H9 (cell line): Measurements from ENCODE around the gene ARHGAP31. TPM values are rescaled to one million over a fixed set of nuclear protein-coding genes. Genes with fewer than 3 reads are reported as not detected.

Experiments used
- DNase-seq: peaks from one replicate; pipeline ENCODE4 v3.0.0-alpha.2; 2017
- H2AFZ ChIP-seq: one replicate; pipeline ENCODE4 v1.6.1; 2013; ENCODE audit warnings: mild to moderate bottlenecking, low read length, control low read depth, moderate library complexity
- H2AK5ac ChIP-seq: 2 replicates; pipeline ENCODE4 v1.6.1; 2013; ENCODE audit warnings: low read length, control low read depth, mixed read lengths; ENCODE audit not compliant: insufficient read length
- H2BK120ac ChIP-seq: one replicate; pipeline ENCODE4 v1.6.1; 2013; ENCODE audit warnings: low read depth, mild to moderate bottlenecking, low read length, control low read depth, inconsistent platforms; ENCODE audit not compliant: poor library complexity, severe bottlenecking
- H2BK12ac ChIP-seq: 2 replicates; pipeline ENCODE4 v1.6.1; 2013; ENCODE audit warnings: low read length, control low read depth, mixed read lengths, low read depth; ENCODE audit not compliant: insufficient read length
- H2BK15ac ChIP-seq: 2 replicates; pipeline ENCODE4 v1.6.1; 2013; ENCODE audit warnings: low read depth, low read length, control low read depth
- H2BK20ac ChIP-seq: one replicate; pipeline ENCODE4 v1.6.1; 2013; ENCODE audit warnings: low read depth, mild to moderate bottlenecking, low read length, control low read depth, inconsistent platforms; ENCODE audit not compliant: poor library complexity, severe bottlenecking
- H2BK5ac ChIP-seq: 2 replicates; pipeline ENCODE4 v1.6.1; 2013; ENCODE audit warnings: low read length, control low read depth, mixed read lengths; ENCODE audit not compliant: insufficient read length
- H3K14ac ChIP-seq: 2 replicates; pipeline ENCODE4 v1.6.1; 2013; ENCODE audit warnings: low read length, control low read depth; ENCODE audit not compliant: insufficient read depth
- H3K18ac ChIP-seq: 2 replicates; pipeline ENCODE4 v1.6.1; 2013; ENCODE audit warnings: low read depth, mild to moderate bottlenecking, mixed read lengths, low read length, control low read depth; ENCODE audit not compliant: insufficient read length
- H3K23ac ChIP-seq: 2 replicates; pipeline ENCODE4 v1.6.1; 2013; ENCODE audit warnings: low read length, control low read depth, mixed read lengths, low read depth; ENCODE audit not compliant: insufficient read length
- H3K23me2 ChIP-seq: 2 replicates; pipeline ENCODE4 v1.6.1; 2013; ENCODE audit warnings: low read depth, mild to moderate bottlenecking, mixed read lengths, low read length, control low read depth; ENCODE audit not compliant: insufficient read length, poor library complexity, severe bottlenecking
- H3K27ac ChIP-seq: 2 replicates; pipeline ENCODE4 v1.5.1; 2013; ENCODE audit warnings: low read length, control low read depth, mixed read lengths, low read depth; ENCODE audit not compliant: insufficient read length
- H3K27me3 ChIP-seq: 2 replicates; pipeline ENCODE4 v1.6.1; 2013; ENCODE audit warnings: low read length, control low read depth, inconsistent platforms; ENCODE audit not compliant: insufficient read depth
- H3K4ac ChIP-seq: 2 replicates; pipeline ENCODE4 v1.6.1; 2013; ENCODE audit warnings: low read depth, mild to moderate bottlenecking, control low read depth, inconsistent platforms, low read length, moderate library complexity
- H3K4me1 ChIP-seq: 2 replicates; pipeline ENCODE4 v1.6.1; 2013; ENCODE audit warnings: low read length, control low read depth, inconsistent platforms; ENCODE audit not compliant: insufficient read depth
- H3K4me2 ChIP-seq: 2 replicates; pipeline ENCODE4 v1.6.1; 2013; ENCODE audit warnings: low read length, control low read depth, mixed read lengths; ENCODE audit not compliant: insufficient read length, insufficient read depth
- H3K56ac ChIP-seq: 2 replicates; pipeline ENCODE4 v1.6.1; 2013; ENCODE audit warnings: low read depth, mild to moderate bottlenecking, mixed read lengths, low read length, control low read depth; ENCODE audit not compliant: insufficient read length
- H3K79me1 ChIP-seq: 2 replicates; pipeline ENCODE4 v1.6.1; 2013; ENCODE audit warnings: low read depth, mild to moderate bottlenecking, moderate library complexity, low read length, control low read depth, inconsistent platforms; ENCODE audit not compliant: insufficient read depth, poor library complexity, severe bottlenecking
- H3K79me2 ChIP-seq: 2 replicates; pipeline ENCODE4 v1.6.1; 2013; ENCODE audit warnings: low read length, control low read depth, inconsistent platforms; ENCODE audit not compliant: insufficient read depth
- H3K9ac ChIP-seq: 2 replicates; pipeline ENCODE4 v1.6.1; 2013; ENCODE audit warnings: low read length, control low read depth, mixed read lengths; ENCODE audit not compliant: insufficient read length; ENCODE audit errors: extremely low read depth
- H3K9me3 ChIP-seq: one replicate; pipeline ENCODE4 v1.6.1; 2013; ENCODE audit warnings: low read depth, low read length, inconsistent platforms; ENCODE audit not compliant: control insufficient read depth
- H3T11ph ChIP-seq: one replicate; pipeline ENCODE4 v1.6.1; 2013; ENCODE audit warnings: mild to moderate bottlenecking, low read length, control low read depth, inconsistent platforms
- H4K20me1 ChIP-seq: one replicate; pipeline ENCODE4 v1.6.1; 2013; ENCODE audit not compliant: control insufficient read depth, insufficient read length, insufficient read depth
- H4K5ac ChIP-seq: 2 replicates; pipeline ENCODE4 v1.6.1; 2013; ENCODE audit warnings: low read depth, mild to moderate bottlenecking, mixed read lengths, low read length, control low read depth; ENCODE audit not compliant: insufficient read length
- H4K8ac ChIP-seq: replicated peaks from 2 replicates; pipeline ENCODE4 v1.6.1; 2013; ENCODE audit warnings: low read length, control low read depth, mixed read lengths, low read depth; ENCODE audit not compliant: insufficient read length
- H4K91ac ChIP-seq: 2 replicates; pipeline ENCODE4 v1.6.1; 2013; ENCODE audit warnings: low read depth, mild to moderate bottlenecking, moderate library complexity, mixed read lengths, low read length, control low read depth; ENCODE audit not compliant: insufficient read length
- H3K27ac Mint-ChIP-seq, 3 experiments: 2 replicates in 2 of 3; 3 replicates in 1 of 3; pipeline ENCODE4 v1.8.0; 2020 to 2021; ENCODE audit warnings: mixed read lengths in 3 of 3, mild to moderate bottlenecking in 1 of 3, moderate library complexity in 1 of 3
- H3K27me3 Mint-ChIP-seq: 2 replicates; pipeline ENCODE4 v1.8.0; 2021; ENCODE audit warnings: low read depth, mild to moderate bottlenecking, moderate library complexity, mixed read lengths
- H3K36me3 Mint-ChIP-seq, 3 experiments: 2 replicates in 2 of 3; 3 replicates in 1 of 3; pipeline ENCODE4 v1.8.0; 2020 to 2021; ENCODE audit warnings: low read depth in 3 of 3, mixed read lengths in 3 of 3; ENCODE audit not compliant: insufficient read depth in 1 of 3
- H3K4me1 Mint-ChIP-seq, 2 experiments: 2 replicates each; pipeline ENCODE4 v1.8.0; 2020; ENCODE audit warnings: mixed read lengths in 2 of 2
- H3K4me3 Mint-ChIP-seq, 2 experiments: 2 replicates in 1 of 2; 3 replicates in 1 of 2; pipeline ENCODE4 v1.8.0; 2020 to 2021; ENCODE audit warnings: mild to moderate bottlenecking in 2 of 2, mixed read lengths in 2 of 2, moderate library complexity in 1 of 2
- H3K9me3 Mint-ChIP-seq, 2 experiments: 2 replicates in 1 of 2; 3 replicates in 1 of 2; pipeline ENCODE4 v1.8.0; 2020; ENCODE audit warnings: mild to moderate bottlenecking in 2 of 2, mixed read lengths in 2 of 2, moderate library complexity in 1 of 2
- WGBS: extraction: QIAGEN DNeasy Blood & Tissue Kit; methylation state at CpG from one replicate; pipeline ENCODE4 v1.1.7; 2013; ENCODE audit warnings: missing lambda C conversion rate, low lambda C conversion rate, mixed read lengths; ENCODE audit not compliant: insufficient read length; ENCODE audit errors: extremely low coverage; 5-methylcytosine and 5-hydroxymethylcytosine counted together
- total RNA-seq: library from RNA; stranded (reverse); gene quantifications from 2 replicates; pipeline ENCODE4 v1.2.1, GENCODE V29; 2021
- TF ChIP-seq, protein P1 (sequence below): fragments of 200-600 bp; sonication (generic); conservative IDR thresholded peaks from 3 replicates; pipeline ENCODE4 v1.8.0; 2021; ENCODE audit warnings: antibody characterized with exemption, mild to moderate bottlenecking

The ARHGAP31 gene
- total RNA-seq, 1 experiment from 2014 or later = 2.2 TPM

DNA sequence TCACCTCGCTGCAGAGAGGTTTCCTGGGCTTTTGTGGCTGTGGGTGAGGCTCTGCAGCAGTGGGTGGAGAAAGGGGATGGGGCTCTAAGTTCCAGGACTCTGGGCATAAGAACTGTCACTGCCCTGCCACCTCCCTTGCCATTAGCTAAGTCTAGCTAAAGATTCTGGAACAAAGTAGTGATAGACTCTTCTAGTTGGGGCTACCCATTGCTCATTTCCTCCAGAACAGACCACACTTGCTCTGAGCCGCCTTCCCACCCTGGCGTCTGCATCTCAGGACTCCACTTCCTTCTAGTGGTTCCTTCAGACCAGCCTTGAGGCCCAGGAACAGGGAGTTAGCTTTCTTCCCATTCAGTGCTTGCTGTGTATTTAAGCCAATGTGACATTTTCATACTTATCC is 7.5 kb downstream of the ARHGAP31 start:
- Histone ChIP-seq H4K91ac (no peak overlapping the region), H3K27me3 (no peaks in the 10 kb centered on the region), H3K18ac (no peak overlapping the region), H3K4me1 (peaks cover 10% of the 10 kb centered on the region; the same call in 1 of the 2 replicates), H3K4ac (no peak overlapping the region), H2BK15ac (no peak overlapping the region), H2AK5ac (no peak overlapping the region), H3K4me2 (no peak overlapping the region), H2BK120ac (no peak overlapping the region), H3T11ph (no peak overlapping the region), H2BK5ac (no peak overlapping the region), H4K5ac (no peak overlapping the region), H3K9ac (no peak overlapping the region), H4K8ac (no peak overlapping the region), H3K79me1 (no peaks in the 10 kb centered on the region), H3K79me2 (no peaks in the 10 kb centered on the region), H2BK20ac (no peak overlapping the region), H3K14ac (no peak overlapping the region), H3K56ac (no peak overlapping the region), H3K9me3 (no peaks in the 10 kb centered on the region), H4K20me1 (no peaks in the 10 kb centered on the region), H3K27ac (no peak overlapping the region), H3K23ac (no peak overlapping the region), H2BK12ac (no peak overlapping the region), H3K23me2 (no peaks in the 10 kb centered on the region), H2AFZ (no peak overlapping the region)
- H3K4me1 Mint-ChIP-seq = peaks cover 27 to 34% of the 10 kb centered on the region in 2 experiments
- H3K27ac Mint-ChIP-seq = no peak overlapping the region
- DNase-seq = no peak
- TF ChIP-seq, protein P1, sequence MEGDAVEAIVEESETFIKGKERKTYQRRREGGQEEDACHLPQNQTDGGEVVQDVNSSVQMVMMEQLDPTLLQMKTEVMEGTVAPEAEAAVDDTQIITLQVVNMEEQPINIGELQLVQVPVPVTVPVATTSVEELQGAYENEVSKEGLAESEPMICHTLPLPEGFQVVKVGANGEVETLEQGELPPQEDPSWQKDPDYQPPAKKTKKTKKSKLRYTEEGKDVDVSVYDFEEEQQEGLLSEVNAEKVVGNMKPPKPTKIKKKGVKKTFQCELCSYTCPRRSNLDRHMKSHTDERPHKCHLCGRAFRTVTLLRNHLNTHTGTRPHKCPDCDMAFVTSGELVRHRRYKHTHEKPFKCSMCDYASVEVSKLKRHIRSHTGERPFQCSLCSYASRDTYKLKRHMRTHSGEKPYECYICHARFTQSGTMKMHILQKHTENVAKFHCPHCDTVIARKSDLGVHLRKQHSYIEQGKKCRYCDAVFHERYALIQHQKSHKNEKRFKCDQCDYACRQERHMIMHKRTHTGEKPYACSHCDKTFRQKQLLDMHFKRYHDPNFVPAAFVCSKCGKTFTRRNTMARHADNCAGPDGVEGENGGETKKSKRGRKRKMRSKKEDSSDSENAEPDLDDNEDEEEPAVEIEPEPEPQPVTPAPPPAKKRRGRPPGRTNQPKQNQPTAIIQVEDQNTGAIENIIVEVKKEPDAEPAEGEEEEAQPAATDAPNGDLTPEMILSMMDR = no peak
- peaks cover 0 to 2% (median 0%) of the 10 kb centered on the region in 3 experiments; a peak in 1 of 7 replicates for H3K36me3 Mint-ChIP-seq
- H3K9me3 Mint-ChIP-seq = no peaks in the 10 kb centered on the region
- no CpG with 5 or more reads among the region's 3 CpGs for WGBS
- no peak overlapping the region for H3K4me3 Mint-ChIP-seq
- peaks cover 14% of the 10 kb centered on the region for H3K27me3 Mint-ChIP-seq
